Choroid plexus epithelial cell (primary cell): ENCODE data around the gene ABCA5.

Experiments used
- DNase-seq: peaks from one replicate; pipeline ENCODE4 v3.0.0-alpha.2; 2010; ENCODE audit warnings: low read depth
- H3K4me3 ChIP-seq: 2 replicates; pipeline ENCODE4 v1.5.1; 2011; ENCODE audit warnings: low read depth, mild to moderate bottlenecking, control low read depth, low read length, moderate library complexity
- CTCF ChIP-seq: conservative IDR thresholded peaks from 2 replicates; pipeline ENCODE4 v1.5.1; 2011; ENCODE audit warnings: low read depth, mild to moderate bottlenecking, control low read depth, inconsistent platforms, low read length, moderate library complexity

ABCA5 gene

GRCh38 chr17:69358688-69359596, 32.0 kb upstream of the ABCA5 start:
- H3K4me3 ChIP-seq: no peak overlapping the region
- peak; percentile 17 for TF ChIP-seq CTCF
- DNase-seq: peak; percentile 22

- peak; percentile 19 for TF ChIP-seq CTCF
Measured at GRCh38 chr17:69357701-69358100, 30.8 kb upstream of the ABCA5 start.

GRCh38 chr17:69356625-69357024, 29.7 kb upstream of the ABCA5 start:
- DNase-seq: no peak
- H3K4me3 ChIP-seq: no peak overlapping the region
- no peak for TF ChIP-seq CTCF

More at GRCh38 chr17:69357701-69358100, 30.8 kb upstream of the ABCA5 start:
- peak; percentile 32 for DNase-seq
- no peak overlapping the region for H3K4me3 ChIP-seq

- H3K4me3 ChIP-seq: no peak overlapping the region
- no peak for DNase-seq
- TF ChIP-seq CTCF: no peak
Measured at GRCh38 chr17:69350911-69351310, 24.0 kb upstream of the ABCA5 start.

- H3K4me3 ChIP-seq: no peak overlapping the region
- no peak for TF ChIP-seq CTCF
- no peak for DNase-seq
Measured at GRCh38 chr17:69348429-69348828, 21.5 kb upstream of the ABCA5 start.

GRCh38 chr17:69346766-69347165, 19.8 kb upstream of the ABCA5 start:
- H3K4me3 ChIP-seq: no peak overlapping the region
- no peak for DNase-seq
- no peak for TF ChIP-seq CTCF

GRCh38 chr17:69344939-69345338, 18.0 kb upstream of the ABCA5 start:
- peak; percentile 23 for DNase-seq
- no peak for TF ChIP-seq CTCF
- no peak overlapping the region for H3K4me3 ChIP-seq
